ENCODE results near the gene NFAM1.

The NFAM1 gene

DNA sequence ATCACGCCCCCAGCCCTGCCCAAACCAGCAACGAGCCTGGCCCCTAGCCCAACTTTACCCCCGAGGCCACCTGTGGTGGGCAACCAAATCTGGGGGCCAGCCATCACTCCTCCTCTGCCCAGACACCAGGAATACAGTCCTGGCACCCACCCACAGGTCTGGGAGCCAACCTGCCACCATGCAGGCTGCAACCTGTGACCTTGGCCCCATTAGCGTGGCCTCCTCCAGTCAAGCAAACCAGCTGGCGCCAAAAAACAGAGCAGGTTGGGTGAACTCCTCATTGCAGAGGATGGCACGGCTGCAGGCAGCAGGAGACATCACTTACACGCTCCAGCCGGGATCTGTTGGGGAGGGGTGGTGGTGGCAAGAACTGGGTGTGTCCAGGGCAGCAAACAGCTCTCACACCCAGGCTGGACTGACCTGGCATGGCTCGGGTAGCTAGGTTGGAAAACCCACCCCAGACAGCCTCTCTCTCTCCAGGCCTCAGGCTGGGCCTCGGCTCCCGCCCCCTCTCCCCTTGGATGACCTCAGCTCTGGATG is 96.3 kb downstream of the NFAM1 start:
- no peak for DNase-seq (ENCODE audit: low read depth, low spot score)

DNA sequence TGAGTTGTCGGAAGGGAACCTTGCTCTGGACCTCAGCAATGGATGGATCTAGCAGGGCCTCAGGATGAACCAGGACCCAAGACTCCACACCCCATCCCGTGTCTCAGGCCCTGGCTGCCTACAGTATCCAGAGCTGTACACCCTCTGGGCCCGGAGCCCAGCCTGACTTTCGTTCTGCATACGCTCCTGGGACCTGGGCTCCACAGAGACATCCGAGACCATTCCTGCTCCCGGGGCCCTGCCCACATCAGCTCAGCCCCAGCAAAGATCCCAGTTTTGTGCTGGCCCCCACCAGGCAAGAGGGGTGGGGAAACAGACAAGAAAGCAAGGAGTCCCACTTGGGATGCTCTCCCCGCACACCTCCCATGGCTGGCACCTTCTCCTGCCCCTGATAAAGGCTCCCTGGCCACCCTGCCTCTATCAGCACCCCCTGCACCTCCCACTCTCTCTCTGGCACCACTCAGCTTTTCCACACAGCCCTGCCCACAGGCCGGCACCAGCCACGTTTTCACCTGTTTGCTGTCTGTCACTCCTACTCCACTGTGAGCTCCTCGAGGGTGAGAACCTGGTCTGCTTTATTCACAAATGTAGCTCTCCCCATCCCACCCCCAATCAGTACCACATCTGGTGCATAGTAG is 97.2 kb downstream of the NFAM1 start:
- DNase-seq (ENCODE audit: low read depth, low spot score): no peak

DNA sequence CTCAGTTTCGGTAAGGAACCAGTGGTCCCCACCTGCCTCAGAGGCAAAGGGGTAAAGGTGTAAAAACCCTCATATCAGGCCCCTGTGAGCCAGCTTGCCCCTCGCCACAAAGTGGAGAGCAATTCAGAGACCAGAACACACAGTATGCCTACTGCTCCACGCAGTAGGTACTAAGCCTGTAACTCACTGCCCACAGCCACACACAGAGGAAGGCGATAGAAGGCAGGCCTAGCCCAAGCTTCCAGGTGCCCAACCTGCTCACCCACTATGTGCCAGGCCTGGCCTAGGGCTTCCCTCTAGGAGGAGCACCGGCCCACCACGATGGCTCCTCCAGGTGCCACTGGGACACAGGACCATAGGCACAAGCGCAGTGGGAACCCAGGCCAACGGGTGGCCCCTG is 98.7 kb downstream of the NFAM1 start:
- no peak for DNase-seq (ENCODE audit: low read depth, low spot score)

DNA sequence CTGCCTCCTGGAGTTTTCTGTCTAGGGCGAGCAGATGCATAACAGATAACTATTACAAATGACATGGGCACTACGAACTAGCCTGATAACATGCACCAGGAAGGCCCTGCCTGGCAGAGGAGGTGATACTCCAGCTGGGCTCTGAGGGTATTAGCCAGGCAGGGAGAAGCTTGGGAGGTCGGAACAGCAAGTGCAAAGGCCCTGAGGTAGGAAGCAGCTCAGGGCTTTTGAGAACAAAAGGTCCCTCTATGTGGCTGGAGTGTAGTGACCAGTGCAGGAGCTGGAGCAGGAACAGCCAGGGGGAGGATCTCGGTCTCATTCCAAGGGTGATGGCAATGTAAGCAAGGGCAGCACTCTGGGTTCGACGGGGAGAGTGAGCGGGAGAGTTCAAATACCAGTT is 100.1 kb downstream of the NFAM1 start:
- DNase-seq (ENCODE audit: low read depth, low spot score): no peak

DNA sequence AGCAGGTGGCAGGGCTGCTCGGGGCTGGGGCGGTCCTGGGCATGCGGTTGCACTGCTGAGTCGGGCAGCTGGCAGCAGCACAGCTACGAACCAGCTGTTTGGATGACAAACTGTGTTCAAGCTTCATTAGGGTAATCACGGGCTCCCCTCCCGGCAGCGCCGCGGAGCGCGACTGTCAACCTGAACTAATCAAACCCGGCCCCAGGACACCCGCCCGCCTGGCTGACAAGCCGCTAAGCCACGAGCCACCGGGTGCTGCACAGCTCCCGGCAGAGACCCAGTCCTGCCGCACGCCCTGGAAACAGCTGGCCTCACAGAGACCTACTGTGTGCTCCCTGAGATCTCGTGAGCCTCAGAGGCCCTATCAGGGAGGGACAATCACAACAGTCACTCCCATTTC is 101.2 kb downstream of the NFAM1 start:
- DNase-seq (ENCODE audit: low read depth, low spot score): no peak
